Transverse colon (tissue), 4 donors: Measurements from ENCODE around the gene CFAP300.

Experiments
- POLR2AphosphoS5 ChIP-seq, 3 donors: sonication (generic); formaldehyde crosslinking; IDR thresholded peaks; one replicate each; pipeline ENCODE4 v1.6.1; 2016; ENCODE audit warnings: antibody characterized with exemption in 3 of 3
- TF ChIP-seq, protein P1 (sequence below), 5 experiments: fragments of 200-600 bp in 3 of 5; fragments of 450-650 bp in 2 of 5; sonication (generic) in 3 of 5; IDR thresholded peaks; 1 replicate in 2 of 5; 2 replicates in 3 of 5; pipeline ENCODE4 v1.5.1; 2016 to 2017; ENCODE audit warnings: antibody characterized with exemption in 5 of 5, inconsistent platforms in 3 of 5, mild to moderate bottlenecking in 2 of 5, moderate library complexity in 1 of 5

DNA sequence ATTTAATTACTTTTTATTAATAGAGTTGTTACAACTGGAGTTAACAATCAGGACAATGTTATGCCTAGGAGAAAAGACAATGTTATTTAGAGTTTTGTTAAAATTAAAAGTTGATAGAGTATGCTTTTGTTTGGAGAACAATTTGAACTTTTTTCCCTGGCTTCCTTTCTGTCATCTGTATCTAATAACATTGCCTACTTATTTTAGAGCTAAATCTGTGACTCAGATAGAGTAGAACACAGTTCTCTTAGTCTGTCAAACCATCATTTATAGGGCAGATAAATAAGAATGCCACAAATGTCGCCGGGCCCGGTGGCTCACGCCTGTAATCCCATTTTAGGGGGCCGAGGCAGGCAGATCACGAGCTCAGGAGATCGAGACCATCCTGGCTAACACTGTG lies 34.1 kb downstream of the CFAP300 start:
- TF ChIP-seq, protein P1, sequence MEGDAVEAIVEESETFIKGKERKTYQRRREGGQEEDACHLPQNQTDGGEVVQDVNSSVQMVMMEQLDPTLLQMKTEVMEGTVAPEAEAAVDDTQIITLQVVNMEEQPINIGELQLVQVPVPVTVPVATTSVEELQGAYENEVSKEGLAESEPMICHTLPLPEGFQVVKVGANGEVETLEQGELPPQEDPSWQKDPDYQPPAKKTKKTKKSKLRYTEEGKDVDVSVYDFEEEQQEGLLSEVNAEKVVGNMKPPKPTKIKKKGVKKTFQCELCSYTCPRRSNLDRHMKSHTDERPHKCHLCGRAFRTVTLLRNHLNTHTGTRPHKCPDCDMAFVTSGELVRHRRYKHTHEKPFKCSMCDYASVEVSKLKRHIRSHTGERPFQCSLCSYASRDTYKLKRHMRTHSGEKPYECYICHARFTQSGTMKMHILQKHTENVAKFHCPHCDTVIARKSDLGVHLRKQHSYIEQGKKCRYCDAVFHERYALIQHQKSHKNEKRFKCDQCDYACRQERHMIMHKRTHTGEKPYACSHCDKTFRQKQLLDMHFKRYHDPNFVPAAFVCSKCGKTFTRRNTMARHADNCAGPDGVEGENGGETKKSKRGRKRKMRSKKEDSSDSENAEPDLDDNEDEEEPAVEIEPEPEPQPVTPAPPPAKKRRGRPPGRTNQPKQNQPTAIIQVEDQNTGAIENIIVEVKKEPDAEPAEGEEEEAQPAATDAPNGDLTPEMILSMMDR (IDR thresholded peaks at IDR 0.05), result no peak
- TF ChIP-seq POLR2AphosphoS5 (IDR thresholded peaks at IDR 0.05), result no peak
